Activated naive CD8-positive, alpha-beta T cell treated with anti-CD3 and anti-CD28 coated beads for 36 hours (primary cell): ENCODE results near the gene SIK2. TPM values are rescaled to one million over a fixed set of nuclear protein-coding genes. Genes with fewer than 3 reads are reported as not detected.
A peak's percentile ranks its signal among the peaks of the same experiment; 100 is the strongest.

Source experiments
- DNase-seq: peaks from one replicate; pipeline ENCODE4 v3.0.0; 2021
- H3K27ac Mint-ChIP-seq: one replicate; pipeline ENCODE4 v1.8.0; 2022; ENCODE audit warnings: mild to moderate bottlenecking, moderate library complexity, mixed read lengths
- H3K27me3 Mint-ChIP-seq: one replicate; pipeline ENCODE4 v1.8.0; 2022; ENCODE audit warnings: mild to moderate bottlenecking, mixed read lengths
- H3K36me3 Mint-ChIP-seq: one replicate; pipeline ENCODE4 v1.8.0; 2021; ENCODE audit warnings: mild to moderate bottlenecking, mixed read lengths
- H3K4me1 Mint-ChIP-seq: one replicate; pipeline ENCODE4 v1.8.0; 2021; ENCODE audit warnings: mixed read lengths
- H3K4me3 Mint-ChIP-seq: one replicate; pipeline ENCODE4 v1.8.0; 2022; ENCODE audit warnings: mild to moderate bottlenecking, moderate library complexity, mixed read lengths
- H3K9me3 Mint-ChIP-seq: one replicate; pipeline ENCODE4 v1.8.0; 2022; ENCODE audit warnings: mixed read lengths
- total RNA-seq, 2 experiments: library from RNA; stranded (reverse); gene quantifications; one replicate each; pipeline ENCODE4 v1.2.3, GENCODE V29; 2021

Gene SIK2
- total RNA-seq, 2 experiments from 2014 or later = 5.2 to 8.2 TPM

DNA sequence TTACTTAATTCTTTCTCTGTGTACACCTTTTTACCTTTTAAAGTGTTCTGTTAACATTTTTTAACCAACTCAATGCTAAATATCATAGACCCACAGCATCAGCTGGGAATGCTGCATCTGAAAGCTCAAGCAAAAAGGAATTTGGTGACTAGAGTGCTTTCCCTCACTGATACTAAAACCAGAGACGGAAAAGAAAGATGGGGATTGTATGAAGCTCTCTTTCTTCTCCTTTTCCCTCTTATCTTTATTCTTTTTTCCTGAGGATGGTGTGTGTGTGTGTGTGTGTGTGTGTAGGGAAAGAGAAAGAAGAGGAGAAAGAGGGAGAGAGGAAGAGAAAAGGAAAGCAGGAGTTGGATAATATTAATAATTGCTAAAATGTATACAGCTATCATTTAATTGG lies 4.1 kb upstream of the SIK2 start:
- H3K9me3 Mint-ChIP-seq = no peaks in the 10 kb centered on the region
- H3K36me3 Mint-ChIP-seq = no peaks in the 10 kb centered on the region
- DNase-seq = no peak
- peaks cover 8% of the 10 kb centered on the region for H3K4me1 Mint-ChIP-seq
- no peak overlapping the region for H3K27ac Mint-ChIP-seq
- no peak overlapping the region for H3K4me3 Mint-ChIP-seq
- peaks cover 17% of the 10 kb centered on the region for H3K27me3 Mint-ChIP-seq

DNA sequence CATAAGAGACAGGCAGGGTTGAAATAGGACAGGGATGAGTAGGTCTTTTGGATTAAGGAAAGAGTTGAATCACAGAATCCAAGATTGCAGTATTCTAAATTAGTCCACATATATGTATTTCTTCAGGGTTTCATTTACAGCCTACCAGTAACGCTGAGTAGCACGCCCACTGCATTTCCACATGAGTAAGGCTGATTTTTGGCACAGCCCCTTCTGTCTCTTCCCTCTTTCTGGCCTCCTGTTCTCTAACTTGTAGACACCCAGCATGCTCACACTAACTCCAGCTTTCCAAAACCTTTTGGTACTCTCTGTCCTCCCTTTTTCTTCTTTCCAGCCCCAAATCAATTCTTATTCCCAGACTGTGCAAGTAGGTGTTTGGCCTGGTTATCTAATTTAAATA lies 3.7 kb upstream of the SIK2 start:
- Mint-ChIP-seq H3K9me3 (no peaks in the 10 kb centered on the region), H3K4me3 (no peak overlapping the region), H3K36me3 (no peaks in the 10 kb centered on the region), H3K27me3 (peaks cover 17% of the 10 kb centered on the region), H3K27ac (no peak overlapping the region), H3K4me1 (peaks cover 12% of the 10 kb centered on the region)
- no peak for DNase-seq

DNA sequence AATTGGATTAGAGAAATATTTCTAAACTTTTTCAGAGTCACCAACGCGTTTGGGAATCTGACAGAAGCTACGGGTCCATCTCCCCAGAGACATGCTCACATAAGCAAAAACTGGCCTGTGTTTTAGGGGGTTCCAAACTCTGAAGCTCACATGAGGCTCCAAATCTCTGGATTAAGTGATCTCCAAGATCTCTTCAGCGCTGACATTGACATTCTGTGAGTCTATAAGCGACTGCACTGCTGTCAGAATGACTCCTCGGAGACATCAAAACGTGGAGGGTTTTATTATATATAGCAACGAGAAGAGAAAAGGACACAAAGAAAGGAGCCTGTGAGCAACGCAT lies 642 bp upstream of the SIK2 start:
- peak overlapping the region; percentile 83 for H3K27ac Mint-ChIP-seq
- no peaks in the 10 kb centered on the region for H3K36me3 Mint-ChIP-seq
- DNase-seq = no peak
- H3K27me3 Mint-ChIP-seq = peaks cover 7% of the 10 kb centered on the region
- H3K4me3 Mint-ChIP-seq = peak overlapping the region; percentile 75
- H3K9me3 Mint-ChIP-seq = no peaks in the 10 kb centered on the region
- H3K4me1 Mint-ChIP-seq = peaks cover 29% of the 10 kb centered on the region

DNA sequence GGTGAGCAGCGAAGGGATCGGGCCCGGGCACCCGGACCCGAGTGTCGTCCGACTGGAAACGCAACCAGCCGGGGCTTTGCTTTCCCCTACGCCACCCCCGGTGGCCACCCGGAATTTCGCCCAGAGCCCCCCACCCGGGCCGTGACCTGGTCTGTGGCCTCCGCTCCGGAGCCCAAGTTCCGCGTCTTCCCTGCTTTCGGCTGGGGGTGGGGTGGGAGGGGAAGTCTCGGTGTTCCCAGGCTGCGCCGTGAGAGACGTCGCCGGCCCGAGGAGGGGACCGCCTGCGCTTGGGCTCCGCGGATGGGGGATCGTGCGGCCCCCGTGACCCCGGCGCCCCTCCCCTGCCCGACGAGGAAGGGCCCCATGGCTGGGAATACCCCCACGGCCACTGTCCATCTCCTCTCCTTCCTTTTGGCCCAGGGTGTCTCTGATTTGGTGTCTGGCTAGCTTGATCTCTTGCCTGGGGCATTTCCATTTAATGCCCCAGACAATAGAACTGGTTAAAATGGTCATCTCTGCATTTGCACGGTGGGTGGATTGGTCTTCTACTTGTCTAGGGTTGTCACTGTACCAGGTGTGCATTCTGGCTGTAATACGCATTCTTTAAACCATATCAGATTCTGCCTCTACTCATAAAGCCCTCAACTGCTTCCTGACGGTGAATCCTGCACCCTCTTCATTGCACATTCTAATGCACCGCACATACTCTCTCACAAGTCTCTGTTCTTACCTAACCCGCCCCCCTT lies 789 bp downstream of the SIK2 start:
- H3K27ac Mint-ChIP-seq = peak overlapping the region; percentile 69
- peak; percentile 17 for DNase-seq
- peaks cover 29% of the 10 kb centered on the region for H3K4me1 Mint-ChIP-seq
- H3K9me3 Mint-ChIP-seq = no peaks in the 10 kb centered on the region
- H3K4me3 Mint-ChIP-seq = peak overlapping the region; percentile 87
- H3K36me3 Mint-ChIP-seq = no peaks in the 10 kb centered on the region
- H3K27me3 Mint-ChIP-seq = peaks cover 3% of the 10 kb centered on the region

DNA sequence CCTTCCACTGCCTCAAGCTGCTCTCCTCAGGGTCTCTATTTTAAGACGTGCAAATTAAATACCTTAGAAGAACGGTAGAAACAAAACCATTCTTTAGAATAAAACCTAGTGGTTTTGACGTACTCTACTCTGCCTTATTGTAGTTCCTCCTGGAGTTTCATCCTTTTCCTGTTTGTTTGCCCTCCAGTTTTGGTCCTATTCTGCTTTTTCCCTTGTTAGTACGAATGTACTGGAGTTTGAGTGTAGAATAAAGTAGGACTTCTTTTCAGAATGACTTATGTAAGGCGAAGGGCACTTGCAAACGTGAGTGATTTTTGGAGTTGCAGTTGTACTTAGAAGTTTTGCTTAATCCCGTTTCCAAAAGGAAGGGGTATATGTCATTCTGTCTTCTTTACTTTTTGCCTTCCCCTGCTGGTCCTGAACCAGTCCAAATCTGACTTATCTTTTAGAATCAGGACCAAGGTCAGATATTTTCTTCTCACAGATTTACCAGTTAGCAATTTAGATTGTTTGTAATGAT lies 1.4 kb downstream of the SIK2 start:
- Mint-ChIP-seq H3K4me1 (peaks cover 29% of the 10 kb centered on the region), H3K4me3 (peak overlapping the region; percentile 87), H3K9me3 (no peaks in the 10 kb centered on the region), H3K27ac (peak overlapping the region; percentile 69), H3K36me3 (no peaks in the 10 kb centered on the region), H3K27me3 (peaks cover 3% of the 10 kb centered on the region)
- DNase-seq = no peak

DNA sequence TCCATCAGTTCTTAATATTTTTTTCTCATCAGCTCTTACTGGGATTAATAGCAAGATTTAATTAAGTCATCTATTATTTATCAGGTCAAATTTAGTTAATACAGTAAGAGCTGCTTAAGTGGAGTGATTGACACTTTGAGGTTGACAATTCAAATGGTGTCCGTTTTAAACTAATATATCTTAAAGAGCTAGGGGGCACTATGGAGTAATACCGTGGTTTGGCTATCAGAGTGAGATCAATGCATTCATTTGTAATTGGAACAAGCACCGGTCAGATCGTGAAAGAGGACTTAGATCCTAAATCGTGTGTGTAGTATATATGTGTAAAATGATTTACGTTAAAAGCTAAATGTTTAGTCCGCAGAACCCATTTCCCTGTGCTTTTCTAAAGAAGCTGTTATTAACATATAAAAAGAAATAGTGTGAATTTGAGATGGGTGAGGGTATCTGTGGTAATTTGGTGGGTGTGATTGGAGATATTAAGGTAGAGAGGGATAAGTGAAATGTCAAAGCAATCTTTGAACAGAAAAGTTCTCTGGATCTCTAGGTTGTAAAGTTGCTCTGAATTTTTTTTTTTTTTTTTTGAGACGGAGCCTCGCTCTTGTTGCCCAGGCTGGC lies 2.3 kb downstream of the SIK2 start:
- Mint-ChIP-seq H3K27me3 (peaks cover 3% of the 10 kb centered on the region), H3K36me3 (no peaks in the 10 kb centered on the region), H3K4me1 (peaks cover 29% of the 10 kb centered on the region), H3K27ac (no peak overlapping the region), H3K4me3 (peak overlapping the region; percentile 6), H3K9me3 (no peaks in the 10 kb centered on the region)
- no peak for DNase-seq

DNA sequence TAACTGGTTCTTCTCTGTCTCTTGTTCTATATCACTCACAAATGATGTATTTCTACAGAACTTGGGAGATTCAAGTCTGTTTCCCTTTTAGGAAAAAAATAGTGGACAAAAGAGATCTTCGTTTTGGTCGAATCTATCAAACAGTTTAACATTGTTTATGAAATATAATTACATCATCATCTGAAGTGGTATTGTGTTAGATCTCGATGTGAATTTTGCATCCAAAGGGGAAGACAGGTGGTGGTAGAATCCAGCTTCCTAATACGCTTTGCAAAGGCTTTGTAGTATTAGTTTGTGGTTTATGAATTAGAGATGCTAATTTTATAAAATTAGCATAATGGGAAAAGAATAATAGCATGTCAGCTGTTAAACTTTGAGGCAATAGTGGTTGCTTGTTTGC lies 3.4 kb downstream of the SIK2 start:
- no peaks in the 10 kb centered on the region for H3K9me3 Mint-ChIP-seq
- H3K27me3 Mint-ChIP-seq = no peaks in the 10 kb centered on the region
- H3K36me3 Mint-ChIP-seq = no peaks in the 10 kb centered on the region
- no peak for DNase-seq
- peaks cover 29% of the 10 kb centered on the region for H3K4me1 Mint-ChIP-seq
- no peak overlapping the region for H3K4me3 Mint-ChIP-seq
- H3K27ac Mint-ChIP-seq = no peak overlapping the region

DNA sequence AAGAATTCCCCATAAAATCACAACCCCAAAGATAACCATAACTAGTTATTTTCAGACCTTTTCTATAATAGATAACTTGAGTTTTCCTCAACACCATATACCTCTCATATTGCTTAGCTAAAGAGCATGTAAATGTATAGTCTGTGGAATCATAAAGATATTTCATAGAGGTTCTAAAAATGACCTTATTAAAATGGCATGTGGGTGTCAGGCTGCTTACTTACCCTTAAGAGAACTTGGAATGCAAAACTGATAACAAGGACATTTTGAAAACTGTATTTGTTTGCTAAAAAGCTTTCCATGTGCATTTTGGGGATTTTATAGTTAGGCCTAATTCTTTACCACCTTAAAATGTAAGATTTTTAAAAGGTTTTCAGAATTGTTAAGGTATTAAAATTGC lies 4.7 kb downstream of the SIK2 start:
- Mint-ChIP-seq H3K9me3 (no peaks in the 10 kb centered on the region), H3K27ac (no peak overlapping the region), H3K4me3 (no peak overlapping the region), H3K4me1 (peaks cover 26% of the 10 kb centered on the region), H3K27me3 (no peaks in the 10 kb centered on the region), H3K36me3 (no peaks in the 10 kb centered on the region)
- DNase-seq = no peak

DNA sequence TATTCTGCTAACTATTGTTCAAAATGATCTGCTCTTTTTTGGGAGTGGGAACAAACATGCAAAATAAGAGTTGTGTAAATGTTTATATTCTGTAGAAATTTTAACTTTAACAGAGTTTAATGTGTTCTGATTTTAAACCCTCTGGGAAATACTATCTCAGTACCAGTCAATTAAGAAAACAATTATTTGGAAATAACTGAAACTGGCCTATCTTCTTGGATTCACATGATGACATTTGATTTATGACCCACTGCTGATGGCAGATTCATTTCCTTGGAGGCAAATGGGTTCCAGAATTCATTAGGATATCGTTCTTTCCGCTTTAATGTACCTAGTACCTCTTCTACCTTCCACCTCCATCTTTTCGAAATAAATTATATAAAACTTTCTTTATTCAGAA lies 5.5 kb downstream of the SIK2 start:
- Mint-ChIP-seq H3K36me3 (no peaks in the 10 kb centered on the region), H3K27me3 (no peaks in the 10 kb centered on the region), H3K27ac (no peak overlapping the region), H3K9me3 (no peaks in the 10 kb centered on the region), H3K4me1 (peaks cover 31% of the 10 kb centered on the region), H3K4me3 (no peak overlapping the region)
- DNase-seq = no peak

DNA sequence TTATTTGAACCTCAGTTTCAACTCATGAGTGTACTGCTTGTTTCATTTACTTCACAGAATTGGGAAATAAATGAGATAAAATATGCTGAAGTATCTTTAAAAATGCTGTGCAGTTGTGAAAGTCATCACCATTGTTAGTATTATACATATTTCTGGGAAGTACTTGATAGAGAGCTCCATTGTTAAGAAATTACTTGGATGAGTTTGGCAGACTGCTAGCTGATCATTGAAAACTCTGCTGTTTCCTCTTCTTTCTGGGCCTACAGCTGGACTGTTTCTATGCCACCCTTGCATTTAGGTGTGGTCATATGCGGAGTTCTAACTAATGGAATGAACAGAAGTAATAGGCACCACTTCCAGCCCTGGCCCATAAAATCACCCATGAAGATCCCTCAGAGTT lies 10.0 kb downstream of the SIK2 start:
- H3K27me3 Mint-ChIP-seq = no peaks in the 10 kb centered on the region
- peaks cover 9% of the 10 kb centered on the region for H3K4me1 Mint-ChIP-seq
- H3K4me3 Mint-ChIP-seq = no peak overlapping the region
- H3K27ac Mint-ChIP-seq = no peak overlapping the region
- DNase-seq = no peak
- H3K9me3 Mint-ChIP-seq = no peaks in the 10 kb centered on the region
- no peaks in the 10 kb centered on the region for H3K36me3 Mint-ChIP-seq

DNA sequence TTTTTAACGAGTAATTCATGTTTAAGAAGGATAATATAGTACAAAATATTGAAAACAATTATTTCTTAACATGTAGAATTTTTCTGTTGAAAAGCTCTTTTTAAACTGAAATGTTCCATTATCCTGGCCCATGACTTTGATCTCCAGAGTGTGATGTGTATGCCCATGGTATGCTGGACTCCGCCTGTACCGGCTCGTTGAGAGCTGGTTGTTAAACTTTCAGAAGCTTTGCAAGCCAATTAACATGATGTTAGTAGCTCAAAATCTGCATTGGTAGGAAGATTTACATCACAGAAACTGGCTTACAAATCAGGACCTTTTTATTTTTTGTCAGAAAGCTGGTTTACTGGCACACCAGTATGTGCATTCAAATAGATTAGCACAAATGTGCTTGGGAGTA lies 15.0 kb downstream of the SIK2 start:
- Mint-ChIP-seq H3K27ac (no peak overlapping the region), H3K4me1 (peaks cover 1% of the 10 kb centered on the region), H3K9me3 (no peaks in the 10 kb centered on the region), H3K36me3 (peaks cover 10% of the 10 kb centered on the region), H3K4me3 (no peak overlapping the region), H3K27me3 (no peaks in the 10 kb centered on the region)
- DNase-seq = no peak

DNA sequence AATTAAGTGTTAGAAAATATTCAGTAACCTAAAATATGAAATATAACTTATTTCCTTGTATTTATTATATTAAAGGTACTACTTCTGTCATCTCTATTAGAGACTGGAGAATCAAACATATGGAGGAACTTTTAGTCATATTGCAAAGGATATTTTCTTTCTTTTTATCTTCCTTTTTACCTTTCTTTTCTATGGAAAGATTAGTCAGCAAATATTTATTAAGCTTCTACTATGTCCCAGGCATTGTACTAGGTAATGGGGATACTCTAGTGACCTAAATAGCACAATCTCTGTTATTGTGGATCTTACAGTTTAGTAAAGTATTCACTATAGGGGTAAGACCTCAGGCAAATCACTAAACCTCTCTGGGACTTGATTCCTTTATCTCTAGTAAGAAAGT lies 18.3 kb downstream of the SIK2 start:
- no peak for DNase-seq
- H3K4me1 Mint-ChIP-seq = no peaks in the 10 kb centered on the region
- peaks cover 5% of the 10 kb centered on the region for H3K9me3 Mint-ChIP-seq
- H3K27ac Mint-ChIP-seq = no peak overlapping the region
- no peaks in the 10 kb centered on the region for H3K27me3 Mint-ChIP-seq
- H3K36me3 Mint-ChIP-seq = peaks cover 35% of the 10 kb centered on the region
- H3K4me3 Mint-ChIP-seq = no peak overlapping the region

DNA sequence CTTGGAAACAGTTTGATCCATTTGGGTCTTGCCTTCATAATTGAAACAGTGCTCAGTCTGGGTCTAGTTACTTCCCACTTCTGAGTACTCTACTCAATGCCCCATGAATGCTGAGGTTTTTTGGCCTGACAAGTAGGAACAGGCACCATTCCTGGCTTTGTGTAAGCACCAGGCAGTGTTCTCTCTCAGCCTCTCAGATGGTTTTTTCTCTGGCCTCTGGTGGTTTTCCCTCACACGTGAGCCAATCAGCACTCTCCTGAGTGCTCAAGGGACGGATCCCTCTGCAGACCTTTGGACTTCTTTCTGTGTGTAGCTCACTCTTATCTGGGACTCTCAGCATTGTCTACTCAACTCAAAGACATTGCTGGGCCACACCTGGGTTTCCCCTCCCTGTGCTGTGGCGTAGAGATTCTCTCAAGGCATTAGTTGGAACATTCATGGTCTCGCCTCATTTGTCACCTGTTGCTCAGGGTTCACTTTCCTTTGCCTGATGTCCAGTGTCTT lies 21.3 kb downstream of the SIK2 start:
- Mint-ChIP-seq H3K9me3 (peaks cover 5% of the 10 kb centered on the region), H3K4me1 (no peaks in the 10 kb centered on the region), H3K27me3 (no peaks in the 10 kb centered on the region), H3K36me3 (peaks cover 36% of the 10 kb centered on the region), H3K27ac (no peak overlapping the region), H3K4me3 (no peak overlapping the region)
- no peak for DNase-seq

DNA sequence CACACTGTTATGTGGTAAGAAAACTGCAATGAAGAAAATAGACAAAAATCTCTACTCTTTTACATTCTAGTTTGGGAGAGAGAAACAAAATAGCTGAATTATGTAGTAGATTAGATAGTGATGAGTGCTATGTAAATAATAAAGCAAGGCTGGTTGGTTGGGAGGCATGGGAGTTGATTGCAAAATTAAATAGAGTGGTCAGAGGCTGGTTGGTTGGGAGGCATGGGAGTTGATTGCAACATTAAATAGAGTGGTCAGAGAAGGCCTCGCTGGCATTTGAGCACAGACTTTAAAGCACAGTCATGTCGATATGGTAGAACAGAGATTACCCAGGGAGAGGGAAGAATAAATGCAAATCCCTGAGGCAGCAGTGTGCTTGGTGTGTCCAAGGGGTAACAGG lies 22.4 kb downstream of the SIK2 start:
- no peak overlapping the region for H3K27ac Mint-ChIP-seq
- H3K4me3 Mint-ChIP-seq = no peak overlapping the region
- peaks cover 40% of the 10 kb centered on the region for H3K36me3 Mint-ChIP-seq
- H3K9me3 Mint-ChIP-seq = peaks cover 5% of the 10 kb centered on the region
- no peaks in the 10 kb centered on the region for H3K27me3 Mint-ChIP-seq
- H3K4me1 Mint-ChIP-seq = peaks cover 5% of the 10 kb centered on the region
- no peak for DNase-seq

DNA sequence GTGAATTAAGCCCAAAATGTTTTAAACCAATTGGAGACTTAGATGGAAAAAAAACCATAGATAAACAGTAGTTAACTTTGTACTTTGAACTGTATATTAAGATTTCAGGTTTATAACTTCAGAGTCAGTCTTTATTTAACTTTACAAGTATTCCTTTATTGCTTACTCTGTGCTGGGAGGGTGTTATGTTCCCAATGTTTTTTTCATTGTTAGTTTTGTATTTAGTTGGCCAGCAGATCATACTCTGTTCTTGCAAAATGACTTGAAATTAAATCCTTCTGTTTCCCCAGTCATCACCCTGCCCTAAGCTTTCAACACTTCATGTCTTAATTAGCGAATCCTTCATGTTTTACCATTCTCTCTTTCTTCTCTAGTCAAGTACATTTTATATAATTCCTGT lies 25.3 kb downstream of the SIK2 start:
- H3K4me3 Mint-ChIP-seq = no peak overlapping the region
- no peak overlapping the region for H3K27ac Mint-ChIP-seq
- peaks cover 33% of the 10 kb centered on the region for H3K36me3 Mint-ChIP-seq
- H3K9me3 Mint-ChIP-seq = peaks cover 3% of the 10 kb centered on the region
- H3K27me3 Mint-ChIP-seq = no peaks in the 10 kb centered on the region
- no peak for DNase-seq
- peaks cover 5% of the 10 kb centered on the region for H3K4me1 Mint-ChIP-seq

DNA sequence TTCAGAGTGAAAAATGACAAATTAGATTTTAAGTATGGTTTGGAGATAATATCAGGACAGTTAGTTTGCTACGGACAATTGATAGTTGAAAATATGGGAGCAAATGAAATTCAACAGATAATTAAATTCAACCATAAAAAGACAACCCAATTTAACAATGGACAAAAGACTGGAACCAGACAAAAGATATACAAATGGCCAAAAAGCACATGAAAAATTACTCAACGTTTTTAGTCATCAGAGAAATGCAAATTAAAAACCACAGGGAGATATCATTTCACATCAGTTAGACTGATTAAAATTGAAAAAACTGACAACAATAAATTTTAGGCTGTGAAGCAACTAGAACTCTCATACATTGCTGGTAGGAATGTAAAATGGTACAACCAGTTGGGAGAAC lies 27.2 kb downstream of the SIK2 start:
- no peaks in the 10 kb centered on the region for H3K27me3 Mint-ChIP-seq
- H3K4me3 Mint-ChIP-seq = no peak overlapping the region
- DNase-seq = no peak
- H3K9me3 Mint-ChIP-seq = no peaks in the 10 kb centered on the region
- no peak overlapping the region for H3K27ac Mint-ChIP-seq
- peaks cover 15% of the 10 kb centered on the region for H3K4me1 Mint-ChIP-seq
- H3K36me3 Mint-ChIP-seq = peaks cover 19% of the 10 kb centered on the region
